Measurements from ENCODE around the gene IGSF6. TPM values are rescaled to one million over a fixed set of nuclear protein-coding genes. Genes with fewer than 3 reads are reported as not detected.

The IGSF6 gene
- total and polyA plus RNA-seq, 2 of the 13 experiments (the other 11 are each of a cell fraction or from before 2014, with no cell fraction given): not detected

DNA sequence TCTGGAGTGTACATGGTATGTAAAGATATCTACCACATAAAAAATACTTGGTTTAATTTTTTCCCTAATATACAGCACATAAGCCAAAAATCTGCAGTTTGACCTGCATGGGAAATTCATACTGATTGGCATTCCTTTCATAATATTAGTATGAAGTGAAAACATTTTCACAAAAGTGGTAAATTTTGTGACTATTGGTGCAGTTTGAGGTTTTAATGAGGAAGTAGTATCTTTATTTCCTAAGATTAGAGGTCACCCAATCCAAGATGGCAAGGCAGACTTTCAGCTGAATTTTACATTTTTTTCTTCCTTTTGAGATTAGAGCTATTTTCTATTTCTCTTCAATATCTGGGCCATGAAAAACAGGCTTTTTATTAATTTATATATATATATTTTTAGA is 31.8 kb downstream of the IGSF6 start:
- Histone ChIP-seq H3K4me3 (replicated peaks in 1 of 3; ENCODE audit: insufficient read depth in 1 of 3, low read depth in 2 of 3, low read length in 3 of 3) (no peak overlapping the region), H3K4me2 (ENCODE audit: low read depth, low read length) (no peak overlapping the region)
- POLR2A ChIA-PET: interaction anchor here (1.7 kb wide), 1 partner anchor 17 kb away, joined by 5 read pairs; no protein-coding TSS in a partner anchor

DNA sequence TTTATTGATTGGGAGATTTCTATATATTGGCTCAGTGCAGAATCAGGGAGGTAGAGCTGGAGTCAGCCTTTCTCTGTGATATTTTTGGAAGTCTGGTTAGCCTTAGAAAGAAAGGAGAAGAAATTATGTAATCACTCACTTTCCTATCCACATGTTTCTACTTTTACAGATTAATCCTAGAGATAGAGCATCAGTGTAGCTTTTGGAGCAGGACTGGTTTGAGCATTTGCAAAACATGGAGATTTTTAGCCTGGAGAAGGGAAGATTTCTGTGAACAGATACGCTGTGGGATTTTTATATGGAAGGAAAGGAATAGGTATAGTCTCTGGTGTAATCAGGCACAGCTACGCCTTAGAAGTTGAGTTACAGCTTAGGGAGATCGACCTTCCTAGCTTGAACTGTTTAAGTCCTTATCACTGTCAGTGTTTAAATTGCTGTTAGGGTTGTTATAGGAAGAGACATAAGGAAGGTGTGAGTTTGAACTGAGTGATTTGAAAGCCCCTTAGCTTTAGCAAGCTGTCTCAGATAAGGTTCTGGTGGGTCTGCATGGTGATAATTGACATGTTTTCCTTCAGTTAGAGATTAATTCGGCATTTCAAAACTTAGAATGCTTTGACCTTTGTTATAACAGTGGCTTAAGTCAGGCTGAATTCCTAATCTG is 32.5 kb downstream of the IGSF6 start:
- intact Hi-C loops (cut with micrococcal nuclease; ENCODE audit: unreplicated experiment) (no loop called here), in situ Hi-C loops (cut with HindIII; ENCODE audit: extremely low pct_ligation_motif_present, low pct_unique_long_range_greater_than_20kb) (no loop called here)
- ChIA-PET CTCF (ENCODE audit: low intra/inter-chr PET ratio, low total read pairs) (no interaction called here), POLR2A (interaction anchor here (1.7 kb wide), 1 partner anchor 16 kb away, joined by 5 read pairs; no protein-coding TSS in a partner anchor)
- TF ChIP-seq FOSL2 (CRISPR knock-in tag; IDR thresholded peaks at IDR 0.05) (no peak), TARDBP (CRISPR knock-in tag; IDR thresholded peaks at IDR 0.05) (no peak), TRIM24 (CRISPR knock-in tag; IDR thresholded peaks at IDR 0.05) (no peak), EZH2 (conservative IDR thresholded peaks at IDR 0.05; ENCODE audit: low read depth, low read length) (no peak)
- H4K20me1 ChIP-seq (ENCODE audit: insufficient read depth, low read length): no peaks in the 10 kb centered on the region
- no peak overlapping the region for H2AFZ ChIP-seq (ENCODE audit: low read length)
- H3K4me1 ChIP-seq (ENCODE audit: insufficient read depth, low read length): peaks cover 3% of the 10 kb centered on the region
- H3K27ac ChIP-seq (ENCODE audit: extremely low read length, insufficient read depth, low read length): no peak overlapping the region
- peaks cover 14% of the 10 kb centered on the region for H3K79me2 ChIP-seq (ENCODE audit: insufficient read depth, low read length)
- no peak overlapping the region for H3K4me2 ChIP-seq (ENCODE audit: low read depth, low read length)
- BruUV-seq (replicated peaks): no TSS peak
- H3K4me3 ChIP-seq (replicated peaks in 1 of 3; ENCODE audit: insufficient read depth in 1 of 3, low read depth in 2 of 3, low read length in 3 of 3): no peak overlapping the region
- H3K27me3 ChIP-seq (ENCODE audit: control insufficient read depth in 1 of 2, insufficient read depth in 2 of 2, low read length in 2 of 2): no peaks in the 10 kb centered on the region
- no peaks in the 10 kb centered on the region for H3K9me3 ChIP-seq (ENCODE audit: low read length)
- H3K36me3 ChIP-seq (replicated peaks in 1 of 2; ENCODE audit: control insufficient read depth in 1 of 2, insufficient read depth in 2 of 2, low read length in 2 of 2): peaks cover 8 to 24% of the 10 kb centered on the region in 2 experiments
- WGBS (ENCODE audit: low lambda C conversion rate): 94% methylated on average over 4 of the region's 4 CpGs
- H3K9ac ChIP-seq (ENCODE audit: insufficient read depth, low read depth, low read length): no peak overlapping the region
- no peak for DNase-seq (ENCODE audit: low spot score)
- ATAC-seq: no peak
- FAIRE-seq: no peak

More for the DNA sequence above, 31.8 kb downstream of the IGSF6 start:
- no peak for FAIRE-seq
- peaks cover 8% of the 10 kb centered on the region for H3K4me1 ChIP-seq (ENCODE audit: insufficient read depth, low read length)
- no peaks in the 10 kb centered on the region for H3K9me3 ChIP-seq (ENCODE audit: low read length)
- H3K27me3 ChIP-seq (ENCODE audit: control insufficient read depth in 1 of 2, insufficient read depth in 2 of 2, low read length in 2 of 2): no peaks in the 10 kb centered on the region
- intact Hi-C loops (cut with micrococcal nuclease; ENCODE audit: unreplicated experiment) (no loop called here), in situ Hi-C loops (cut with HindIII; ENCODE audit: extremely low pct_ligation_motif_present, low pct_unique_long_range_greater_than_20kb) (no loop called here)
- TF ChIP-seq ZNF282 (IDR thresholded peaks at IDR 0.05; ENCODE audit: partially characterized antibody) (no peak), ZFY (CRISPR knock-in tag; IDR thresholded peaks at IDR 0.05) (no peak), TBL1XR1 (IDR thresholded peaks at IDR 0.05; ENCODE audit: borderline replicate concordance, low read length, partially characterized antibody) (no peak), NFIB (CRISPR knock-in tag; IDR thresholded peaks at IDR 0.05; ENCODE audit: borderline replicate concordance) (no peak), EZH2 (conservative IDR thresholded peaks at IDR 0.05; ENCODE audit: low read depth, low read length) (no peak), ZNF20 (CRISPR knock-in tag; IDR thresholded peaks at IDR 0.05) (no peak), ZNF782 (CRISPR knock-in tag; IDR thresholded peaks at IDR 0.05; ENCODE audit: borderline replicate concordance) (no peak), DNMT3B (CRISPR knock-in tag; conservative IDR thresholded peaks at IDR 0.05) (no peak), CCAR2 (optimal IDR thresholded peaks at IDR 0.05; ENCODE audit: low read depth, low read length) (no peak)
- no peak for ATAC-seq
- H3K9ac ChIP-seq (ENCODE audit: insufficient read depth, low read depth, low read length): no peak overlapping the region
- no peaks in the 10 kb centered on the region for H4K20me1 ChIP-seq (ENCODE audit: insufficient read depth, low read length)
- CTCF ChIA-PET (ENCODE audit: low intra/inter-chr PET ratio, low total read pairs): no interaction called here
- H3K79me2 ChIP-seq (ENCODE audit: insufficient read depth, low read length): peaks cover 8% of the 10 kb centered on the region
- no peak overlapping the region for H3K27ac ChIP-seq (ENCODE audit: extremely low read length, insufficient read depth, low read length)
- no peak overlapping the region for H2AFZ ChIP-seq (ENCODE audit: low read length)
- no peak for DNase-seq (ENCODE audit: low spot score)
- H3K36me3 ChIP-seq (replicated peaks in 1 of 2; ENCODE audit: control insufficient read depth in 1 of 2, insufficient read depth in 2 of 2, low read length in 2 of 2): peaks cover 12 to 28% of the 10 kb centered on the region in 2 experiments
- no TSS peak for BruUV-seq (replicated peaks)
